MM.1S (cell line): ENCODE measurements around the gene TNKS1BP1.

ENCODE experiments used
- CTCF ChIP-seq: fragments of 300-600 bp; sonication (generic); IDR thresholded peaks from 2 replicates; pipeline ENCODE4 v1.5.1; 2016; ENCODE audit warnings: antibody characterized with exemption, low read length, mixed read lengths
- EZH2 ChIP-seq: fragments of 300-600 bp; sonication (generic); optimal IDR thresholded peaks from 2 replicates; pipeline ENCODE3; 2017; ENCODE audit warnings: low read depth, mild to moderate bottlenecking, antibody characterized with exemption, low read length, mixed read lengths
- EZH2phosphoT487 ChIP-seq: fragments of 300-600 bp; sonication (generic); IDR thresholded peaks from 2 replicates; pipeline ENCODE4 v1.6.1; 2018; ENCODE audit warnings: antibody characterized with exemption, low read length

DNA sequence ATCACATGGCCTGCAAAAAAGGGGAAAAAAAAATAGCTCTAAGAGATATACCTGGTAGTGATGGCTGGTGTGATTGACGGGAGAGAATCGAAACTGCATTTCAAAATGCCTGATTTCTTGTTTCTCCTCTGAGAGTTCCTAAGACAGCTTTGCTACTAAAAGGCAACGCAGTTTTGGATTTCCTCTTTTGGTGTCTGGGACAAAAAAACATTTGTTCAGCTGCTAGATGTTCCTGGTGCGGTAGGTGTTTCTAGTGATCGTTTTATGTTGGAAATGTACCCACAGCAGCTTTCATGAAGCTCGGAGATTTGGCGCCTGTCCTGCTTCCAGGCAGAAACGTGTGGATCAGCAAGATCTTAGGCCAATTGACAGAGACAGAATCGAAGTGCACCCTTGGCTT is 31.5 kb upstream of the TNKS1BP1 start:
- TF ChIP-seq EZH2 (no peak), CTCF (no peak), EZH2phosphoT487 (no peak)
